Hematopoietic multipotent progenitor cell treated with erythropoietin and hydrocortisone succinate and interleukin-3 and kit ligand, for 8 days (in vitro differentiated cells): Measurements from ENCODE around the gene ZNRF3.
"Not testable (repeated sequence)": the region's sequence is repeated elsewhere in the genome, so short reads cannot be mapped to it uniquely, and the experiment has no call there.

Source experiments
- DNase-seq: peaks from one replicate; pipeline ENCODE4 v3.0.0-alpha.2; 2015

Gene ZNRF3

DNA sequence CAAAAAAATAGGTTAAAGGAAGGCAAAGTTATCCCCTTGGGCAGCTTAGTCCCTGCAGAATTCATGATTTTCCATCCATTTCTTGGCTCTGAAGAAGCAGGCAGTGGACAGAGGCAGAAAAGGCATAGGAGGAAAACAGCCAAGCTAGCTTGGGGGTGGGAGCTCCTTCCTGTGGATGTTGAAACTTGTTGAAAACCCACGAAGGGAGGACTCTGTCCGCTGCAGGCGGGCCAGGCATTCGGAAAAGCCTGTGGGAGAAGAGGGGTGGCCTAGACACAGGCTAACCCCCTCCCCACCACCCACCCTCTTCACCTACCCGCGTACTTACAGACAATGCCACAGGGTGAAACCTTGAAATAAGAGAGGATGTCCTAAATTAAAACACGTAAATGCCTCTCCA, 106.1 kb downstream of the ZNRF3 start:
- DNase-seq = no peak

- no peak for DNase-seq
These were observed 106.5 kb downstream of the ZNRF3 start for GRCh38 chr22:28989912-28990311.

DNA sequence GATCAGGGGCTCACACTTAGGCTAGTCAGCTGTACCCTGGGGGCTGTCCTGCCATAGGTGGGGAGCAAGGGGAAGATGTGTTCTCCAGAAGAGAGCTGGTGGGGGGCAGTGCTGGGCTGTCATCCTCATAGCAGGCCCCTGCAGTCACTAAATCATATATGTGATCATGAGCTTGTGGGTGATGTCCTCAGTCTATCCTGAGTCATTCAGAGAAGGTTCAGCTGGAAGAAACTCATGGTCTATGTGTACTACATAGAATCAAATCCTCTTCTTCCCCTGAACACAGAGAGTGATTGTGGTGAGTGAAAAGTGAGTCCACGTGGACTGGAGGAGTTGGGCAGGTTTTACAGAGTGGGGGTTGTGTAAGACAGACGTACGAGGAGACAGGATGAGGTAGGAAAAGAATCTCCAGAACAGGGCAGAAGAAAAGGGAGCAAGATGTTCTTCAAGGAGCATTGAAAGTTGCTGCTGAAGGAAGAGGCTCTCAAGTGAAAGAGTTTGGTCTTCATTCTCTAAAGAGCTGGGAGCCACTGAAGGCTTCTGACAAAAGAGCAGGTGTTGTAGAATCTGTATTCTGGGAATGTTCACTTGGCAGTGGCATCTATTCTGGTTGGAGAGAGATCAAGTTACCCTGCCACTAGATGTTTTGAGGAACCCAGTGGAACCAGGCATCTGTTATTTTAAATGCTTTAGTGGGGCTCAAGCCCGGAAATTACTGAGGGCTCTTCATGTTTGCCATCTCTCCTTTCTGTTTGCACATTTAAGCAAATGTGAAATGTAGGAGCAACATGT, 109.4 kb downstream of the ZNRF3 start:
- DNase-seq = no peak

DNA sequence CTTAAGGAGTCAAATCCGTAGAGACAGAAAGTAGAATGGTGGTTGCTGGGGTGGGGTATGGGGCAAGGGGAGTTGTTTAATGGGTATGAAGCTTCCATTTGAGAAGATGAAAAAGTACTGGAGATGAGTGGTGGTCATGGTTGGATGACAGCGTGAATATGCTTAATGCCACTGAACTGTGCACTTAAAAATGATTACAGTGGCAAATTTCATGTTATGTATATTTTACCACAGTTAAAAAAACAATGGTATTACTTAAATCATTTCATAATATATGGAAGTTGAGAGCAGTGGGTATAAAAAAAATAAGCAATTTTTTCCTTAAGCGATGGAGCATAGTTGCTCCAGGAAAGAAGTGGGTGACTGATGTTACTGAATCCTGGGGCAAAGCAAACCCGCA, 111.2 kb downstream of the ZNRF3 start:
- DNase-seq = no peak

GRCh38 chr22:28995551-28995950, 112.2 kb downstream of the ZNRF3 start:
- DNase-seq = no peak

- DNase-seq = no peak
These were observed 114.0 kb downstream of the ZNRF3 start for GRCh38 chr22:28997342-28997741.

GRCh38 chr22:28998681-28999080, 115.3 kb downstream of the ZNRF3 start:
- DNase-seq = no peak

DNA sequence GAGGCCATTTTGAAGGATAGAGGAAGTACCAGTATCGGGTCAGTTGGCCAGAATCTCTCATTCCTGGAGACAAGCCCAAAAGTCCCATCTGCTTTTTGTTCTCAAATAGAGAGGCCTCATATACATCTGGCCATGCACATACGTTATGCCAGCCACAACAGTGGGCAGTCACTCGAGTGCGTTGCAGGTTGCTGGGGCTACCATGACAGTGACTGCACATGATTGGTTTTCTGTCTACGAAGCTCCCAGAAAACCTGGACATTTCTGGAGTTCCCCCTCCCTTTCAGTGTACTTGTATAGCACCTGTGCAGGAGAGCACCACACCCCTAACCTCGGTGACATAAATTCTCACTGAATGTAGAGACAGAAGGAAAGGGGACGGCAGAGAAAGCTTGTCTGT, 116.1 kb downstream of the ZNRF3 start:
- DNase-seq = no peak

- no peak for DNase-seq
These were observed 116.7 kb downstream of the ZNRF3 start for GRCh38 chr22:28999919-29000556.

DNA sequence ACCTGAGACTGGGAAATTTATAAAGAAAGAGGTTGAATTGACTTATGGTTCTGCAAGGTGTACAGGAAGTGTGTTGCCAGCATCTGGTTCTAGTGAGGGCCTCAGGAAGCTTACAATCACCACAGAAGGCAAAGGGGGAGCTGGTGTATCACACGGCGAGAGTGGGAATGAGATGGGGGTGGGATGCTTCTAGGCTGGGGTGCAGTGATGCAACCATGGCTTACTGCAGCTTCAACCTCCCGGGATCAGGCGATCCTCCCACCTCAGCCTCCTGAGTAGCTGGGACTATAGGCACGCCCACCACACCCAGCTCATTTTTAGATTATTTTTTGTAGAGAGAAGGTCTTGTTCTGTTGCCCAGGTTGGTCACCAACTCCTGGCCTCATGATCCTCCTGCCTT, 117.3 kb downstream of the ZNRF3 start:
- no peak for DNase-seq

DNA sequence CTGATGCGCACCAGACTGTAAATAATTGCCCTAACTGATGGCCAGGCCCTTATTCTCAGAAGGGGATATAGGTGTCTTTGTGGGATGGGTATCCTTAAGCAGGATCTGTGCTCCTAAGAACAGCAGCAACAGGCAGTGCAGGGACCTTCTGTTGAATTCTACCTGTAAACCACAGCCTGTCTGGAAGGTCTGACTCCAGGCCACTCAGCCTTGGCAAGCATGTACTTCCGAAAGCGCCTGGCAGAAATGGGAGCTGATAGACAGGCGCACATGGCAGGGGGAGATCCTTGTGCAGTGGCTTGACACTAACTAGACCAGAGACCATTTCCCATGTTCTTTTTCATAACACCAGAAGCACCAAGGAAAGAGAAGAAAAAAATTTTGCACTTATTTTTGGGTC, 119.2 kb downstream of the ZNRF3 start:
- no peak for DNase-seq

DNA sequence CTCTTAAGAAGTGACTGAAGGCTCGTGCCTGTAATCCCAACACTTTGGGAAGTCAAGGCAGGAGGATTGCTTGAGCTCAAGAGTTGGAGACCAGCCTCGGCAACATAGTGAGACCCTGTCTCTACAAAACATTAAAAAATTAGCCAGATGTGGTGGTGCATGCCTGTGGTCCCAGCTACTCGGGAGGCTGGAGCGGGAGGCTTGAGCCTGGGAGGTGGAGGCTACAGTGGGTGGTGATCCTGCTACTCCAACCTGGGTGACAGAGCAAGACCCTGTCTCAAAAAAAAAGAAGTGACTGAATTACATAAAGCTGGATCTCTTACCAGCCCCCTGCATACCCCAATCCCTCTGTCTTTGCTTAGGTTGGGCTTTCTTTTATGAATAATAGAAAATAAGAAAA, 120.2 kb downstream of the ZNRF3 start:
- no peak for DNase-seq

- DNase-seq = no peak
These were observed 120.7 kb downstream of the ZNRF3 start for GRCh38 chr22:29003975-29004646.

DNA sequence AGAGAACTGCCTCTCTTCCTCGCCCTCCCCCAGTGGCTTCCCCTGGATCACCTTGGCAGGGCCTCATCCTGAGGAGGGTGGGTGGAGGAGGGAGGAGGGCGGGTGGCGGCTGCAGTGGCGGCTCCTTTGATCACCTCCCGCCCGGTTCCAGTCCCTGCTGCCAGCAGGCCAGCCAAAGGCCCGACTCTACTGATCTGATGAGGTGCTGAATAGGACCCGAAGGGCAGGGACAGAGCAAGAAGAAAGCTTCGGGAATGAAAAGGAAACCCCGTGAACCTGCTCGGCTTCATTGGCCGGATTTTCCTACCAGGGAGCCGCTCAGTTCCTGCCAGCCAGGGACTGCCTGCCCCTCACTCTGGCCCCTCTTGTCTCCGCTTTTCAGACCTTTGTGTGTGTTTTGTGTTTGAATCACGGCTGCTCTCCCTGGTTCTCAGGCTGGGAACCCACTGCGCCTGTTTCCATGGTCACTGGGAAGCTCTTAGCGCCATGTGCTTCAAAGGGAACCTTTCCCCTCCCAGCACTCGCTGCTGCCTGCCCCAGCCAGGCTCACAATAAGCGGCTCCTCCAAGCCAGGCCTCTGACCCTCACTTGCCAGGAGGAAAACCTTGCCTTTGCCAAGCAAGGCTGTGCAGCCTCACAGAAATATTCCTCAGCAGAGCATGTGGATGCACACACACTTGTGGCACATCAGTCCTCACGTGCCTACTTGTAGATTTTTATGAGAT, 121.4 kb downstream of the ZNRF3 start:
- DNase-seq = no peak

GRCh38 chr22:29005754-29006153, 122.4 kb downstream of the ZNRF3 start:
- DNase-seq = not testable (repeated sequence)

DNA sequence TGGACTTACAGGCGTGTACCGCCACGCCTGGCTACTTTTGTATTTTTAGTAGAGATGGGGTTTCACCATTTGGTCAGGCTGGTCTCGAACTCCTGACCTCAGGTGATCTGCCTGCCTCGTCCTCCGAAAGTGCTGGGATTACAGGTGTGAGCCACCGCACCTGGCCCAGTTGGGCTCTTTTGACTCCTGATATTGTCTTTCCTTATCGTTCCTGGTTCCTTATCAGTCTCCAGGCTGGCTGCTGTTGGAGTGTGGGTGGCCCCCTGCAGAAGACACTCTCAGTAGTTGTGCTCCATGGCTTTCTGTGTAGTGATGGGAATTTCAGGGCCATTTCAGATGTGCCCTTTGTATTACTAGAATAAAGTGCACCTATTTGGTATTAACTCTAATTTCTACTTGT, 123.0 kb downstream of the ZNRF3 start:
- DNase-seq = no peak

- DNase-seq = no peak
These were observed 125.8 kb downstream of the ZNRF3 start for GRCh38 chr22:29009148-29009547.

DNA sequence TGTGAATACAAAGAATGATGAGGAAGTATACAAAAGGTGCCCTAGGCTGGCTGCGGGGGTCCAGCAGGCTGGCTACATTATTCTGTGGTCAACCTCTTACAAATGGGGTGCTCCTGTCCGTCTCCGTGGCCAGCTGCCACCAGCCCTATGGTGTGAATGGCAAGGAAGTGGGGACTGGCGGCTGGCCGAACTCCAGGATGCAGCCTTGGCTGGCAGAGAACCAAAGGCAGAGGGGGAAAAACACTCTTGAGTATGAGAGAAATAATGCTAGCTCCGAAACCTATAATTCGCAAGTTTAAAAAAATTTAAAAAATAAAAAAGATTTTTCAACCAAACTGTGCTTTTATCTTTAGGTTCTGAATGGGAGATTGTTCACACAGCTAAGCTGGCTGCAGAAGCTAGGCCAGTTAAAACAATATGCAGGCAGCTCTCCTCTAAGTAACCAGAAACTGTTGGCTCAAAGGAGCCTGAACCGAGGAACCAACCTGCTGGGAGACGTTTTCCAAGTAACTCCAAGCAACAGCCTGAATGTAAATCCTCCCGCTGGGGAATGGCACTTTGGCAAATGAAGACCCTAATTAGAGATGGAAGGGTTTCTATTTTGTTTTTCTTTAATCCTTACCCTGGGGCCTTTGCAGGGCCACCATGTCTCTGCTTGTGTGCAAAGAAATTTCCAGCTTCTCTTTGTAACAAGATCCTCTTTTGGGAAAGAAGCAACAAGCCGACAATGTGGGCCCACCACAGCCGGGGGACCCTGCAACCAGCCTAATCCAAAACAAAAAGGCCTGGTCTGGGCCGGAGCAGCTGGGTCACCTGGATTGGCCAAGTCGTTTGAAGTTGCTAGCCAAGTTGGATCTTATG, 128.1 kb downstream of the ZNRF3 start:
- DNase-seq = no peak

DNA sequence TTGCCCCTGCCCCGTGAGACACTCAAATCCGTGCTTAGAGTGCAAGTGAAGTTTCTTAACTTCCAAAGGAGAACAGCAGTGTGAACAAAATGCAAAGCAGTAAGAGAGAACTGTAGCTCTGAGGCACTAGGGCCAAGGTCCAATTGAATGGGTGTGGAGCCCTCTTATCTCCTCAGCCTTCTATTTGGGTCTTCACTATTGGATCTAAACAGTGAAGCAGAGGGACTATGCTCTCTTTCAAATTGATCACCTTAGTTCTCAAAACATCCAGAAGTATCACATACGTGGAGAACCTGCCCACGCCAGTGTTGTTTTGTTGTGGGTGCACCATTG, 128.7 kb downstream of the ZNRF3 start:
- no peak for DNase-seq

DNA sequence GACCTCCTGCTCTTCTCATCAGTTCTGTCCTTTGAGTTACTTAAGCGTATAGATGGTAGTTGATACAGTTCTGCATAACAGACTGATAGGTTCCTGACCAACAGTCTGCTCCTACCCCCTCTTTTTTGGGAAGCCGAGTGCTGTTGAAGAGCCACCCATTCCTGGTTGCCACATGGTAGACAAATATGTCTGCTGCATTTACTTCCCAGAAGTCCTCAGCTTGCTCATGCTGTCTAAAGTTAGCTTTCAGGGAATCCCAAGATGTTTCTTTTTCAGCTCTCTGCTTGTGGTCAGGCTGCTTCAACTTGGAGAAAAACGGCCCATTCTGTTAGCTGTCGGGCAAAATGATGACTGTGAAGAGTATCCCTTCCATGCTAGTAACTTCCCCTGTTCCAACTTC, 129.6 kb downstream of the ZNRF3 start:
- DNase-seq = no peak

- no peak for DNase-seq
These were observed 130.9 kb downstream of the ZNRF3 start for GRCh38 chr22:29014293-29014692.

DNA sequence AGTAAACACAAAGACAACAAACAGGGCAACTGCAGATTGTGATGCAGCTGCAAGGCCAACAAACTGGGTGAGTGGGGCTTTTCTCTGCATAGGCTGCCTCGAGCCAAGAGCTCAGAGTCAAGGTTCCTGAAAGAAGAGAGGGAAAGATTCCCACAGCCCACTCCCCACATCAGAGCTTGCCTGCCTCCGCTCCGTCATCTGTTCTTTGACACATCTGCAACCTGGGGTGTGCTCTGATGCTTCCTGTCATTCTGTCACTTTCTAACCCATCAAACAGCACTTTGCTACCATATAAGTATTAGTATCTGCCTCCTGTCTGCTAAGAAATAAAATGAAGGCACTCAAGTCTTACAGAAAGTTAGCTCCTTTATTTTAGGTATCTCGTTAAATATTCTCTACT, 131.4 kb downstream of the ZNRF3 start:
- DNase-seq = no peak
